HG03103 (cell line): Measurements from ENCODE around the gene FAM185A.
"Not testable (repeated sequence)": the region's sequence is repeated elsewhere in the genome, so short reads cannot be mapped to it uniquely, and the experiment has no call there.

Experiments
- ATAC-seq: cut with Tn5 transposase; IDR thresholded peaks from one replicate; pipeline ENCODE4 v1.9.1; 2021; ENCODE audit warnings: low read depth; ENCODE audit not compliant: unreplicated experiment

Gene FAM185A

DNA sequence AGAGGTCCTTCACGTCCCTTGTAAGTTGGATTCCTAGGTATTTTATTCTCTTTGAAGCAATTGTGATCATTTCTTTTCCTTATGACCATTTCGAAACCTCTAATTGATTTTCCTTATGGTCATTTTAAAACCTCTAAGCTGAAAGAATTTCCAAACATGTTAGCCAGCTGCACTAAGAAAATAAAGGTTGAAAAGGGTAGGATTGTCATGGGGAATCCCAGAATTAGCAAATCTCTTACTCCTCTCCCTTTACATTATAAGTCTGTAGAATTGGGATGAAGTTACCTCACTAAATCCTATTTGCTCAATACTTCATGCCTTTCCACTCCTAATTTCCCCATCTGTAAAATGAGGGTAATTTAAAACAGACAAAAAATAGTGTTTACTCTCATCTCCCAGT is 79.5 kb downstream of the FAM185A start:
- ATAC-seq: no peak

DNA sequence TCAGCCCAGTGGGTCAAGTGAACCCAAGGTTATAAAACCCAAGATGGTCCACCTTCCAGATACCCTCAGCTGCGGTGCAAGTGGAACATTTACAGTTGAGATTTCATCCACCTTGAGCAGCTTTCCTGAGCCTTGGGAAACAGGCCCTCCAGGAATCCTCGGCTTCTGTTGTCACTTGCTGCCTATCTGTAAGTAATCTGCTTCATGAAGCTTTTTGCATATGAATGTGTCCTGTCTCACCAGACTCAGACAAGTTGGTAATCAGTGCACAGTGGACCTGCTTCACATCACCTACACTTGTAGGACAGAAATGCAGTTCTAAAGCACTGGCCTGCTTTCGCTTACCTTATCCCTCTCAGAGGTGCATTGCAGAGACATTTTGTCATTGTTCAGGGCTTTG is 80.3 kb downstream of the FAM185A start:
- ATAC-seq: no peak

DNA sequence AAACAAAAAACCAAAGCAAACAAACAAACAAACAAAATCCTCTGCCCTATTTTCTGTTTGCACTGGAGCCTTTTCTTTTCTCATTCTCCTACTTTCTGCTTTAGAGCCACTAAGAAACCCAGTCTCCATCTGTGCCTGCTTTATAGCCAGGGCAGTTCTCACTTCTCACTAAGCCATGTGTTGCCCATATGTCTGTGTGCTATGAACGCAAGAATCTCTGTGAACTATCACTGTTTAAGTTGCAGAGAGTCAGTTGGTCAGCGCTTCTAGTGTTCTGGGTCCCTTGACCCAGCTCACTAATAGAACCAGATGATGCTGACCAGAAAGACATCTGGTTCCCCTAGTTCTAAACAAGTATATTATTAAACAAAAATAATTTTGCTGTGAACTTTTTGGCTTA is 81.4 kb downstream of the FAM185A start:
- ATAC-seq: no peak

DNA sequence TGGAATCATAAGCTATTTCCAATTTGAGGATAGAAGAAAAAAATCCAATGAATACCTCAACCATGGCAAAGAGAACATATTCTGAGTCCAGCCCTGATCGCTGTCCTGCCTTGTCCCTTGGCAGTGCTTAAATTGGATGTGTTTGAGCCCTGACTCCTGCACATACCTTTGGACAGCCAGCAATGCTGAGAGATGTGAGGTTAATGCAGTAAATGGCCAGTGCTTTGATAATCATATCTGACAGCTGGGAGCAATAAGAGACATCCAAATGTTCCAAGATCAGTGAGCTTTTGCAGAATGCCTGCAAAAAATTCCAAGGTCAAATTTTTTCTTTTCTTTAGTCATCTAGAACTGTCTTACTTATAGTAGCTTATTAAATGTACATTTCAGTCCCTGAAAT is 83.9 kb downstream of the FAM185A start:
- ATAC-seq: no peak

DNA sequence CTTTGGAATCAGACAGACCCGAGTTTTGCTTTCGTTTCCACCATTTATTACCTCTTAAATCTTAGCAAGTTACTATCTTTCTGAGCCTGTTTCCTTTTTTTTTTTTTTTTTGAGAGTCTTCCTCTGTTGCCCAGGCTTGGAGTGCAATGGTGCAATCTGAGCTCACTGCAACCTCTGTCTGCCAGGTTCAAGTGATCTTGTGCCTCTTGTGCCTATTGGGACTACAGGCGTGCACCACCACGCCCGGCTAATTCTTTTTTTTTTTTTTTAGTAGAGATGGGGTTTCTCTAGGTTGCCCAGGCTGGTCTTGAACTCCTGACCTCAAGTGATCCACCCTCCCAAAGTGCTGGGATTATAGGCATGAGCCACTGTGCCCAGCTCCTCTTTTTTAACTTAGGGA is 84.5 kb downstream of the FAM185A start:
- no peak for ATAC-seq

DNA sequence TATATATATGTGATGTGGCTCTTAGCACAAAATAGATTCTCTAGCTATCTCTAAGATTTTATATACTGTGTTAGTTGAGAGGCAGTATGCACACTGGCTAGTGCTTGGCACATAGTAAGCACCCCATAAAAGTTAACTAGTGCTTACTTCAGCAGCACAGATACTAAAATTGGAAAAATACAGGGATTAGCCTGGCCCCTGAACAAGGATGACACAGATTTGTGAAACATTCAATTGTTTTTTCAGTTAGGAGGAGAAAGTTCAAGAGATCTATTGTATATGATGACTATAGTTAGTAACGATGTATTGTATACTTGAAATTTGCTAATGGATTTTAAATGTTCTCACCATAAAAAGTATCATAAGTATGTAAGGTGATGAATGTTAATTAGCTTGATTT is 85.7 kb downstream of the FAM185A start:
- ATAC-seq: no peak

DNA sequence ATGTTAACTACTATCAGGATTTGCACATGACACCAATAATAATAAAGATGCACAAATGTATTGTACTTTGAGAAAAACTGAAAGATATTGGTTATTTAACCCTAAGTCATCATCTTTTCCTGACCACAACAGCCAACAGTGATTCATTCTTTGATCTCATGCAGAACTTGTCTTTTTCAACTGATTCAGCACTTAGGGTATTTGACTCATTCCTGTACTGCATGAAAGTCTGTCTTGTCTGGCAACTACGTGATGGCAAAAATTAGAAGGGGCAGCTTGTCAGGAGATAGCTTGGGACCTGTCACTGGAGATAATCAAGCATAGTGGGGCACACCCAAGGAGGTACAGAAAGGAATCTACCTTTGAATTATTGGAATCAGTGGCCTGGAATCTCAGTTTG is 86.2 kb downstream of the FAM185A start:
- ATAC-seq: peak; percentile 92

DNA sequence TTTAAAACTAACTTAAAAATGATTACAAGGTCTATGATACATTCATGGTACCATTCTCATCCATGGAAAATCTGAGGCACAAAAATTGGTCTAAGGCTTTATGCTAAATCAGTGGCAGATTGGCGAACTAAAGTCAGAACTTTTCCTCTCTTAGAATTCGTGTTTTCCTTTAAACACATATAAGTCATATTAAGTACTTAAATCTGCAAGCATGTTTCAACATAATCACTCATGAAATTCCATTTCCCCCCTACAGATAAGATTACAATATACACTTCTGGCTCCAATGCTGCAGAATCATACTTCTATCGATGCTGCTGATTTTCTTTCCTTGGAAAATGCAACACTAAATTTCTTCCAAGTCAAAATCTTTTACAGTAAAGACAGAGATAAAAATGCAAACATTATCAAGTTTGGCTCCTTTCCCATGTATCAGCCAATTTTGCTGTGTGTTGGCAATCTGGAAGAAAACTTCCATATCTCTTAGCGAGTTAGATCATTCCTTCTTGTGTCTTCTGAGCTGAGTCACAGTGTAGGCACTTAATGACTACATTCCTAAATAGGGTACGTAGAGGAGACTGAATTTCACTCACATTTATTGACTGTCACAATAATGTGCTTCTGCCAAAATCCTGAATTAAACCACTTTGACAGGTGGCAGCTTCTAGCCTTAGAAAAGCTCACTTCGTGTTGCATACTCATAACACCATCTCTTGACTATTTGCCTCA is 87.6 kb downstream of the FAM185A start:
- ATAC-seq: no peak

DNA sequence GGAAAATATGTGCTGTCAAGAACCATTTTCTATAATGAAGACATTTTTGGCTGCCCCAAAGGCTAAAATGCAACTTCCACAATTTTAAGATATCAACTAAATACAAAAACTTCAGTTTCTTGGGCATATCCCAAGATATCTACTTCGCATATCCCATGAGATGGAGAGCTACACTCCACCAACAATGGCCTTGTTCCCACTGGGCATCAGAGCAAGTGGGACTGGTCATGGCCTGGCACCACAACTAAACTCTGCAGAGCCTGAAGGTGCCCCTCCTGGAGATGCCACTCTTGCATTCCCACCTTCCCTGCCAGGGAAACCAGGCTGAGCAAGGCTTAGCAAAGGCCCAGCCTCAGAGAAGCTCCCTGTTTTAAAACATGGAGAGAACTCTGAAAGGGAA is 88.2 kb downstream of the FAM185A start:
- ATAC-seq: no peak

DNA sequence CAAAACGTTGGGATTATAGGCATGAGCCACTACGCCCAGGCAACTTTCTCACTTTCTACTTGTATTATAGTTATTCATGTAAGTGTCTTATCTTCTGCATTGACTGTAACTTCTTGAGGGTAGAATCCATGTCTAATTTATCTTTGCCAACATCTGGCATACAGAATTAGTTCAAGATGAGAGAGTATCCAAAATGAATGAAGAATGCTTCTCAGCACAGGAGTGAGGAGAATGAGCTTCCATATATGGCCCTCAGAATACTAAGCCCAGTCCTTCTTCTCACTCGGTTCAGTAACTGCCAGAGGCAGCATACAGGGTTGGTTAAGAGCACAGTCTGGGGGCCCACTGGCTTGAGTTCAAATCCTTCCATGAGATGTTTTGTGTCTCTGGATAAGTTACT is 89.0 kb downstream of the FAM185A start:
- ATAC-seq: no peak

DNA sequence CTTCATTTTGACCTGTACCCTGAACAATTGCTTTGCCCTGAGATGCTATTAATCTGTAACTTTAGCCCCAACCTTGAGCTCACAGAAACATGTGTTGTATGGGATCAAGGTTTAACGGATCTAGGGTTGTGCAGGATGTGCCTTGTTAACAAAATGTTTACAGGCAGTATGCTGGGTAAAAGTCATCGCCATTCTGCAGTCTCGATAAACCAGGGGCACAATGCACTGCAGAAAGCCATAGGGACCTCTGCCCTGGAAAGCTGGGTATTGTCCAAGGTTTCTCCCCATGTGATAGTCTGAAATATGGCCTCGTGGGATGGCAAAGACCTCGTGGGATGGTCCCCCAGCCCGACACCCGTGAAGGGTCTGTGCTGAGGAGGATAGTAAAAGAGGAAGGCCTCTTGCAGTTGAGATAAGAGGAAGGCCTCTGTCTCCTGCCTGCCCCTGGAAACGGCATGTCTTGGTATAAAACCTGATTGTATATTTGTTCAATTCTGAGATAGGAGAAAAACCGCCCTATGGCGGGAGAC is 89.8 kb downstream of the FAM185A start:
- ATAC-seq: not testable (repeated sequence)

DNA sequence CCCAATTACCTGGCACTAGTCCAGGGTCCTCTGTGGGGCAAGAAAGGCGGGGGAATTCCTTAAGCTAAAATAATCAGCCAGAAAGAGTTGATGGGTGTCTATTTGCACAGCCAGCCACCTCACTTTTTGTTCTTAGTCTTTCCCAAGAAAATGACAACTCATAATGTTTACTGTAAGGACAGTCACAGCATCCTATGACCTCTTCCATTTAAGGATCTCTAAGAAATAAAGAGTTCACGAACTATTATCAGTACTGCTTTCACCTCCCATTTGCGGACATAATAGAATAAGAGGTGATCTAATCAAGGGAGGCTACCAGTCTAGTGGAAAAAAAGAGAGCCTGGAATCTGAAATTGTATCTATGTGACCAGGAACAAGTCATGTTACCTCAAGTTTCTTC is 91.6 kb downstream of the FAM185A start:
- no peak for ATAC-seq

DNA sequence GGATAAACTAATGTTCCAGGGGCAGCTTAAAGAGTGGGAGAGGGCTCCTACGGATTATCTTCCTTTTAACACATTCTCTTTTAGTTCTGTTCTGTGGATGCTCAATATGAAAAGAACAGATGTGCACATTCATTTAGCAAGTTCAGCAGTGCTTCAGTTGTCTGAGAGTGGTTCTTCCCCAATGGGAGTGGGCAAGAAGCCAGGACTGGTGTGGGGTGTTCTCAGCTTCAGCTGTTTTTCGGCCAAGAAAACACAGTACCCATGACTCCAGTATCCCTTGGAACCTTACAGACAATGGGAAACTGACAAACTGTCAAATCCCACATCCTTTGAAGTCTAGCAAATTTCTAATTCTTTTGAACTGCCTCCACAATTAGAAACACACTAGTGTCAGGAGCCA is 92.5 kb downstream of the FAM185A start:
- no peak for ATAC-seq

DNA sequence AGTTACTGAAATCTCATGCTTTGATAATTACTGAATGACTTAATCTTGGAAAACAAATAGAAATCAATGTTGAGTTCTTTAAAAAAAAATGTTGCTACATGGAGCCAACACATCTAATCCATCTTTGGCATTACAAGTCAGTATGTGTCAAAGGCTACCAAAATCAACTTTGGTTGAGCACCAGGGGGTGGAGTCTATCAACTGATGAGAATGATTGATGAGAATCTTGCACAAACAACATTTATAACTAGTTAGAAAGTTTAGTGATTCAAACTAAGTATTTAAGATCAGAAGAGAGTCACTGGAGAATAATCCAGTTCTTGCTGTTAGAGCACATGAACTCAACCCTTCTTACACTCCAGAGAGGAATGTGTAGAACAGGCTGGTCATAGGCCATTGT is 93.5 kb downstream of the FAM185A start:
- no peak for ATAC-seq

DNA sequence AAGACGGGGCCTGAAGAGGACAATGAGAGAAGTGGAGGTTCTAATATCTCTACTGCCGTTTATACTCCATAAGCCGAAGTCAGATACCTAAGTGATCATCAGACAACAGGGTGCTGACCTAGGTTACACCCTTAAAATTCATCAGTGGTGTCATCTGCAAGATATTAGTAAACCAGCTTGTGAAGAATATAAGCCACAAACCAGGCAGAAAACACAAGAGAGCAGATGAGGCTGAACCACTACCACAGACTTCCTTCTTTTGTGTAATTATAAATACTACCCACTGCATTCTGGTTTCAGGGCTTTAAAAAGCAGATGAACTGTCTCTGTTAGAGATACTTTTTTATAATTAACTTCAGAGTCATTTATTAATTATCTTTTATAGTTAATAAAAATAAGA is 95.1 kb downstream of the FAM185A start:
- peak; percentile 87 for ATAC-seq

DNA sequence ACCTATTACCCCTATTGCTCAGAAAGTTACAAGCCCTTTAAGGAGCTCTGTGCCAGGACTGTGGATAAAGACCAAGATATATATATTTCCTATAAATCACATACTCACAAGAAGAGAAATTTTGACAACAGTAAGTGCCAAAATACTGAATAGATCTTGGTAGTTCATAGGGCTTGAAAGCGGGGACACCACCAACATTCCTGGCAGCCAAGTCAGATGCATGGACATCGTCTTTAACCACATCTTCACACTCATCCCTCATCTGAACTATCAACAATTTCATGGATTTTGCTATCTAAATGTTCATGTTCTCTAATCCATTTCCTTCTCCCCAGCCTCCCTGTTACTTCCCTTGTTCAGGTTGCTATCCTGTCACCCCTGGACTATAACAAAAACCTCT is 96.5 kb downstream of the FAM185A start:
- no peak for ATAC-seq

DNA sequence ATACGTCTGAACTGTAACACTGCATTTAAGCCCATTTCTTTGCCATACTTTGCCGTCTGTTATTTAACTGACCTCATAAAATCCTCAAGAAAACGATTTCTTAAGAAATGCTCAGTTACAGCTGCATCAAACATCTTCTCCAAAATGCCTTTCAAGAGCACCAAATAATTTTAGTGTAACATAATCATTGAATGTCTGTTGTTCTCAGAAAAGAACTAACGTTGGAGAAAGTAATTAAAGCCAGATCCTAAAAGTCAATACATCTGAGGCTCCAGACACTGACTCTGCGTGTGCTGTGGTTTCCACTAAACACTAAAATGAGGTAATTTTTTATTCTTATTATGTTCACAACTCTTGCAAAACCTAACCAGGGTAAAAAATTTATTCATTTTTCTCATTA is 100.3 kb downstream of the FAM185A start:
- no peak for ATAC-seq

DNA sequence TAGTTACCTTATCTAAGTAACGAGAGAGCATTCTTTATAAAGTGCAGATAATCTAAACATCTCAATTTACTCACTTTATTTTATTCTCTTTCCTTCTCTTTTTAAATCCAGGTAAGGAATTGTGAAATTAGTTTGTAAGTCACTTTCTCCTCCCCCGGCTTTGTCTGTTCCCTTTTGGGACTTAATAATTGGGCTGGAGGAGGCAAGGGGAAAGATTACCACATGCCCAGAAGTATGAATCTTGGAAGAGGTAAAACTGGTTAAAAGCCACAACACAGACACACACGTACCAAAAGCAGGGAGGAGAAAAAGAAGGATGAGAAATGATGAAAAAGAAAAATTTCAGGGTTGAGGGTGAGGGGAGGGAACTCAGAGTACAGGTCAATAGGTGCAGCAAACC is 100.7 kb downstream of the FAM185A start:
- ATAC-seq: no peak

DNA sequence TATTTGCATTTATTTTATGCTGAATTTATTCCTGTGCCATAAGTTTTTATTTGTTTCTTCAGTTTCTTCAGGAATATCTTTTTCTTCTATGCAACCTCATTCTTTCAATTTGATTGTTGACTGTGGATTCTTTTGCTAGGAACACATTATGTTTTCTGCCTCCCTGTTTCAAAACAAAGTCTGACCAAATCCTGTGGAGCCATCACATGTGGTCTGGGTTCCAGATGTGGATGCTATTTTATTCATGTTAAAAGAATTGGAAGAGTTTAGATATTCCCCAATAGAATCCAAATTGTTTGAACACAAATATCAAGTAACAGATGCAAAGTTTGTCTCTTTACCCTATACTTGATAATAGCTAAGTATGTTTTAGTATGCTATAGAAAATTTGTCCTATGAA is 107.2 kb downstream of the FAM185A start:
- no peak for ATAC-seq
